CD4-positive, alpha-beta T cell treated with Interleukin-12 subunit alpha and Interleukin-12 subunit beta, for 1 hour (primary cell): Measurements from ENCODE around the gene SLC13A1.
"Not testable (repeated sequence)": the region's sequence is repeated elsewhere in the genome, so short reads cannot be mapped to it uniquely, and the experiment has no call there.

Experiments used
- DNase-seq: peaks from one replicate; pipeline ENCODE4 v3.0.0-alpha.2; 2020

SLC13A1 gene

GRCh38 chr7:123199883-123200282 lies at the start of gene SLC13A1:
Gene SLC13A1, minus strand, starts transcription at chr7:123199969. Its CDS starts 23 bp downstream, at chr7:123199946.
- DNase-seq, result no peak

GRCh38 chr7:123244768-123245167 lies 45.0 kb upstream of the SLC13A1 start:
- no peak for DNase-seq

GRCh38 chr7:123242467-123243092 lies 42.8 kb upstream of the SLC13A1 start:
- DNase-seq, result no peak

- DNase-seq, result no peak
These were observed 42.0 kb upstream of the SLC13A1 start for GRCh38 chr7:123241809-123242208.

- DNase-seq, result no peak
These were observed 31.5 kb upstream of the SLC13A1 start for GRCh38 chr7:123231021-123232000.

- no peak for DNase-seq
These were observed 30.8 kb upstream of the SLC13A1 start for GRCh38 chr7:123230603-123231002.

GRCh38 chr7:123230147-123230546 lies 30.4 kb upstream of the SLC13A1 start:
- DNase-seq, result no peak

GRCh38 chr7:123229426-123229825 lies 29.7 kb upstream of the SLC13A1 start:
- no peak for DNase-seq

- not testable (repeated sequence) for DNase-seq
These were observed 27.9 kb upstream of the SLC13A1 start for GRCh38 chr7:123227666-123228065.

- DNase-seq, result no peak
These were observed 20.6 kb upstream of the SLC13A1 start for GRCh38 chr7:123220396-123220795.

GRCh38 chr7:123218866-123219265 lies 19.1 kb upstream of the SLC13A1 start:
- DNase-seq, result no peak

- DNase-seq, result no peak
These were observed 17.1 kb upstream of the SLC13A1 start for GRCh38 chr7:123216825-123217224.

GRCh38 chr7:123215350-123215749 lies 15.6 kb upstream of the SLC13A1 start:
- no peak for DNase-seq

- no peak for DNase-seq
These were observed 11.8 kb upstream of the SLC13A1 start for GRCh38 chr7:123211545-123211944.

GRCh38 chr7:123210986-123211385 lies 11.2 kb upstream of the SLC13A1 start:
- DNase-seq, result no peak

GRCh38 chr7:123209786-123210185 lies 10.0 kb upstream of the SLC13A1 start:
- DNase-seq, result no peak

GRCh38 chr7:123208793-123209192 lies 9.0 kb upstream of the SLC13A1 start:
- no peak for DNase-seq

GRCh38 chr7:123204206-123204835 lies 4.6 kb upstream of the SLC13A1 start:
- DNase-seq, result no peak

- DNase-seq, result no peak
These were observed 2.1 kb upstream of the SLC13A1 start for GRCh38 chr7:123201901-123202300.

- DNase-seq, result no peak
These were observed 809 bp downstream of the SLC13A1 start for GRCh38 chr7:123198668-123199652.

- no peak for DNase-seq
These were observed 1.7 kb downstream of the SLC13A1 start for GRCh38 chr7:123198111-123198510.

GRCh38 chr7:123193235-123193634 lies 6.5 kb downstream of the SLC13A1 start:
- DNase-seq, result no peak
